Left kidney (tissue), 2 donors: ENCODE data around the gene GLIS1. TPM values are rescaled to one million over a fixed set of nuclear protein-coding genes. Genes with fewer than 3 reads are reported as not detected.

Experiments used
- DNase-seq: peaks from one replicate; pipeline ENCODE4 v3.0.0-alpha.2; 2013
- polyA plus RNA-seq: library from polyadenylated mRNA; unstranded; fragments of 120-200 nt; gene quantifications from one replicate; pipeline ENCODE4 v1.2.1, GENCODE V29; 2013; ENCODE audit not compliant: insufficient read length

GLIS1 gene
- polyA plus RNA-seq, 1 donor = 2.5 TPM

DNA sequence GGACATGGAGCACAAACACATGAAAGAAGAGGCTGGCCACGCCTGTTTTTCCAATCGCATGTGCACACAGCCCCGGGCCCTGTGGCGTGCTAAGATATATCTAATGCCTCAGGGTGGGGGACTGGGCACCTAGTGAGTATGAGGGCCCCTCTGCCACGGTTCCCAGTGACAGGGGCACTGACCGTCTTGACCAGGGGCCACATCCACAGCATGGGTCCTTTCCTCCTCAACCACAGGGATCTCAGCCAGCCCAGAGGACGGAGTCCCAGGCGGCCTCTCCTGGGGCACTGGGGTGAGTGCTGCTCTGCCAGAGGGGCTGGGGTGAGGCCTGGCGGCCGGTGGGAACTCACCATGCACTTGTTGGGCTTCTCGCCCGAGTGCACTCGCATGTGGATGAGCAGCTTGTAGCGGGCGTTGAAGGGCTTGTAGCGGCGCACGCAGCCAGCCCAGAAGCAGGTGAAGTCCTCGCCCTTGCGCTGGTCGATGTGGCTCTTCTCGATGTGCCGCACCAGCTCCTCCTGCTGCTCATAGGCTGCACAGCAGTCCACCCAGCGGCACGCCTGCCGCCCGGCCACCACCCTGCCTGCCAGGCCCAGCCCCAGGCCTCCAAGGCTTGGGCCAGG, 145.1 kb downstream of the GLIS1 start:
- peak; percentile 34 for DNase-seq

- DNase-seq = no peak
Observed at GRCh38 chr1:53592985-53593757, 145.8 kb downstream of the GLIS1 start.

- DNase-seq = no peak
Observed at GRCh38 chr1:53592521-53592982, 146.4 kb downstream of the GLIS1 start.

DNA sequence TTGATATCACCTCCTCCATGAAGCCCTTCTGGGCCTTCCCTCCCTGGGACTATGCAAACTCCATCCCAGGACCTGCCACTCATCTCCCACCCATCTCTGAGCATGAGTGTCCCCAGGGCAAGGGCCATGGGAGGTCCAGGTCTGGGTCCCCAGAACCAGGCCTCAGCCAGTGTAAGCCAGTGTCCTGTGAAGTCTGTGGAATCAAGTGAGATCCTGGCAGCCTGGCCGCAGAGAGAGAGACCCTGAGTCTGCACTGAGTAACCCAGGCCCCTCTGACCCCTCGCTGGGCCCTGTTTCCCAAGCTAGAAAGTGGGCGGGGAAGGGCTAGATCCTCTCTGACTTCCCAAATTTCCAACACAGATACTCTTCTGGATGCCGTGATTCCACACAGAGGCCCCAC, 147.0 kb downstream of the GLIS1 start:
- no peak for DNase-seq

- peak; percentile 68 for DNase-seq
Observed at GRCh38 chr1:53590531-53591515, 148.1 kb downstream of the GLIS1 start.

DNA sequence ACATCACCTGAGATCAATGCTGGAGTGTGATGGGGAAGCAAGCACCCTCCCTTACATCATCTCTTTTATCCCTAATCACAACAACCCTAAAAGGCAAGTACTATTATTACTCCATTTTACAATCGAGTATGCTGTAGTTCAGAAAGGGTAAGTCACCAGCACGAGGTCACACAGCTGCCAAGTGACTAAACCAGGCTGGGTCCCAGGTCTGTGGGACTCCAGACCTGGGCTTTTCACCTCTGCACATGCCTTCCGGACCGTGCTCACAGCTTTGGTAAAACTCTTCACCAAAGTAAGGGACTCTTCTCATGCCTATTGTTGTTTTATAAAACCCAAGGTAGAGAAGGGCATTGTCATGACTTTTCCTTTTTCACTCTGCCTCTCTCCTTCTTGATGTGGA, 148.9 kb downstream of the GLIS1 start:
- DNase-seq = no peak

GRCh38 chr1:53589043-53589887, 149.7 kb downstream of the GLIS1 start:
- no peak for DNase-seq

GRCh38 chr1:53588053-53588779, 150.7 kb downstream of the GLIS1 start:
- no peak for DNase-seq

- DNase-seq = no peak
Observed at GRCh38 chr1:53587252-53587988, 151.5 kb downstream of the GLIS1 start.

GRCh38 chr1:53586765-53587164, 152.2 kb downstream of the GLIS1 start:
- DNase-seq = no peak

GRCh38 chr1:53585565-53585964, 153.4 kb downstream of the GLIS1 start:
- no peak for DNase-seq

DNA sequence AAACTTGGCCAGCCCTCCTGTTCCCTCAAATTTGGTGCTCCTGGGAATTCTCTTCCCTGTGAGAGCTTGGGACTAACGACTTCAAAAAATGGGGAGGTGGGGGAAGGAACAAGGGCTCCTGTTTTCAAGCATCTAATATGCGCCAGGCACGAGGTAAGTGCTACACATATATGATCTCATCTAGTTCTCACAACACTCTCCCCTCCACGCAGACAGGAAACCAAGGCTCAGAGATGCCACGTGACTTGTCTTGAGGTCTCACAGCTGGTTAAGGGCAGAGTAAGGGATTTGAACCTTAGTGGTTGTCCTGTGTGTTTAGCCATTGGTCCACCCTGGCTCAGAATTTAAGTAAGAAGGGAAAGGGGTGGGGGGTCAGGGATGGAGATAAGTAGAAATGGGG, 153.8 kb downstream of the GLIS1 start:
- no peak for DNase-seq

GRCh38 chr1:53584777-53585107, 154.2 kb downstream of the GLIS1 start:
- no peak for DNase-seq

DNA sequence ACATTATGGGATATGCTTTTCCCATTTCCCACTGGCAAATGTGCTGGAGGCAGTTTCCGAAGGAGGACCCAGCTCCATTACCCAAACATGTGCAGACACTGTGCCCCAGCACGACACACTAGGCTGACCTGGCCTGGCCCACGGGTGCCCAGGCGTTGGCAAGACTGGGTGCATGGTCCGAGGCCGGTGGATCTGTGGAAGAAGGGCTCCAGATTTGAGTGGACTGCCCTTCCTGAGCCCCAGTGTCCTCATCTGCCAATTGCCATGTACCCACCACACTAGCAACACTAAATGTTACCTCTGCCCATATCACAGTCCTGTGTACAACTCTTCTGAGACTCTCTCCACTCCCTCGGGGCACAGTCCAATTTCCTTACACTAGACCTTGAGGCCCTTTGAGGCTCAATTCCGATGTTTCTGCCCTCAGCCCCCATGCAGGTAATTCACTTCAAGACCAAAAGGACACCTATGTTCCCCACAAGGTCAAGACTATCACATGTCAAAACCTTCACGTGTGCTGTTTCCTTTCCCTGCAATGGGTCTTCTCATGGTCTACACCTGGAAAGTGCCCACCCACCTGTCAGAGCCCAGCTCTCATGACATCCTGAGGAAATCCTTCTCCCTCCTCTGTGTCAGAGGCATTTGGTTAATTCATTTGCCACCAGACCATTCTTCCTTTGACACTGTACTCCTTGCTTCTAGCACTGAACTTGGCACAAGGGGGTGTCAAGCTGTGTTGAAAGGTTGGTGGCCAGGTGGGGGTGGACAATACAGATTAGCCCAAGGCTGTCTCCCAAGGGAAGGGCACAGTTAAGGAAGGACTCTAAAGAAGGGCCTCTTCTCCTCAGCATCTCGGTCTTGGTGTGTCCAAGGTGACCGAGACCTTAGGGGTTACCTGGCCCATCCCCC, 154.8 kb downstream of the GLIS1 start:
- no peak for DNase-seq

- no peak for DNase-seq
Observed at GRCh38 chr1:53583021-53583867, 155.7 kb downstream of the GLIS1 start.

GRCh38 chr1:53582211-53583020, 156.5 kb downstream of the GLIS1 start:
- DNase-seq = no peak

DNA sequence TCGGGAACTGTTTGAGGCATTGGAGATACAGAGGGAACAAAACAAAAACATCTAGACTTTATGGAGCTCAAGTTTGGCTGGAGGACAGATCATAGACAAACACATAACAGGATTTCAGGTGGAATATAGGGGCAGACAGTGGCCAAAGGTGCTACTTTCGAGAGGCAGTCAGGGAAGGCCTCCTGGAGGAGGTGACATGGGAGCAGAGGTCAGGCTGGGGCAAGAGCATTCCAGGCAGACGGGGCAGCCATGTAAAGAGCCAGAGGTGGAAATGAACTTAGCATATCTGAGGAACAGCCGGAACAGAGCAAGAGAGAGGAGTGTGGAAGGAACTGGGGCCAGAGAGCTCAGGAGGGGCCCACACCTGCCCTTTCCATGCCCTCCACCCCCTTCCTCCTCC, 157.5 kb downstream of the GLIS1 start:
- DNase-seq = no peak
